ENCODE measurements around the gene IFTAP.

Gene IFTAP

DNA sequence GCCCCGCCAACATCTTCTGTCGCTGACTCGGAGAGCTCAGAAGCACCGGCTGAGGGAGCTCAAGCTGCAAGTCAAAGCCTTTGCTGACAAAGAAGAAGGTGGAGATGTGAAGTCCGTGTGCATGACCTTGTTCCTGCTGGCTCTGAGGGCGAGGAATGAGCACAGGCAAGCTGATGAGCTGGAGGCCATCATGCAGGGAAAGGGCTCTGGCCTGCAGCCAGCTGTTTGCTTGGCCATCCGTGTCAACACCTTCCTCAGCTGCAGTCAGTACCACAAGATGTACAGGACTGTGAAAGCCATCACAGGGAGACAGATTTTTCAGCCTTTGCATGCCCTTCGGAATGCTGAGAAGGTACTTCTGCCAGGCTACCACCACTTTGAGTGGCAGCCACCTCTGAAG lies 19.8 kb upstream of the IFTAP start:
- no peaks in the 10 kb centered on the region for H3K27me3 Mint-ChIP-seq (ENCODE audit: low read depth)
- no peak overlapping the region for H3K4me3 Mint-ChIP-seq
- peaks cover 26% of the 10 kb centered on the region for H3K4me1 Mint-ChIP-seq
- no peaks in the 10 kb centered on the region for H3K9me3 Mint-ChIP-seq
- H3K27ac Mint-ChIP-seq = no peak overlapping the region
- H3K36me3 Mint-ChIP-seq (ENCODE audit: low read depth) = no peaks in the 10 kb centered on the region
- TF ChIP-seq, protein P1, sequence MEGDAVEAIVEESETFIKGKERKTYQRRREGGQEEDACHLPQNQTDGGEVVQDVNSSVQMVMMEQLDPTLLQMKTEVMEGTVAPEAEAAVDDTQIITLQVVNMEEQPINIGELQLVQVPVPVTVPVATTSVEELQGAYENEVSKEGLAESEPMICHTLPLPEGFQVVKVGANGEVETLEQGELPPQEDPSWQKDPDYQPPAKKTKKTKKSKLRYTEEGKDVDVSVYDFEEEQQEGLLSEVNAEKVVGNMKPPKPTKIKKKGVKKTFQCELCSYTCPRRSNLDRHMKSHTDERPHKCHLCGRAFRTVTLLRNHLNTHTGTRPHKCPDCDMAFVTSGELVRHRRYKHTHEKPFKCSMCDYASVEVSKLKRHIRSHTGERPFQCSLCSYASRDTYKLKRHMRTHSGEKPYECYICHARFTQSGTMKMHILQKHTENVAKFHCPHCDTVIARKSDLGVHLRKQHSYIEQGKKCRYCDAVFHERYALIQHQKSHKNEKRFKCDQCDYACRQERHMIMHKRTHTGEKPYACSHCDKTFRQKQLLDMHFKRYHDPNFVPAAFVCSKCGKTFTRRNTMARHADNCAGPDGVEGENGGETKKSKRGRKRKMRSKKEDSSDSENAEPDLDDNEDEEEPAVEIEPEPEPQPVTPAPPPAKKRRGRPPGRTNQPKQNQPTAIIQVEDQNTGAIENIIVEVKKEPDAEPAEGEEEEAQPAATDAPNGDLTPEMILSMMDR (IDR thresholded peaks at IDR 0.05; ENCODE audit: unreplicated experiment in 3 of 3) = no peak

DNA sequence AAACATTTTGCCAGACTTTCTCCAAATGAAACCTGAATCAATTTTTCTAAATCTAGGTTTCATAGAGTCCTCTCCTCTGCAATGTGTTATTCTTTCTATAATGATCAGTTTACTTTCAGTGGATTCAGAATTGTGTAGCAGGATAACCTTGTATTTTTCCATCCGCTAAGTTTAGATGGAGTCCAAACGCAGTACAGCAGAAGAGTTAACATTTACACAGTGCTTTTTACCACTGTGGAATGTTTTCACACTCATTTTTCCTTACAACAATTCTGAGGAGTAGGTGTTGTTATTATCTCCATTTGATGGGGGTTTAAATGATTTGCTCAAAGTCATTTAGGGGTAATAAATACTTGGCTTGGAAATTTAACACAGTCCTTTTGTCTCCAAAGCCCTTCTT lies 16.9 kb upstream of the IFTAP start:
- H3K27me3 Mint-ChIP-seq (ENCODE audit: low read depth) = peaks cover 4% of the 10 kb centered on the region
- TF ChIP-seq, protein P1 (IDR thresholded peaks at IDR 0.05; ENCODE audit: unreplicated experiment in 3 of 3) = no peak
- no peak overlapping the region for H3K4me3 Mint-ChIP-seq
- H3K9me3 Mint-ChIP-seq = peaks cover 7% of the 10 kb centered on the region
- H3K4me1 Mint-ChIP-seq = peaks cover 26% of the 10 kb centered on the region
- peak overlapping the region; percentile 7 to 36 (median 30) for H3K27ac Mint-ChIP-seq
- H3K36me3 Mint-ChIP-seq (ENCODE audit: low read depth) = no peaks in the 10 kb centered on the region

- Mint-ChIP-seq H3K27ac (peak overlapping the region; percentile 7 to 36 (median 30)), H3K27me3 (ENCODE audit: low read depth) (peaks cover 4% of the 10 kb centered on the region), H3K36me3 (ENCODE audit: low read depth) (no peaks in the 10 kb centered on the region), H3K4me1 (peaks cover 26% of the 10 kb centered on the region), H3K4me3 (no peak overlapping the region), H3K9me3 (peaks cover 7% of the 10 kb centered on the region)
- TF ChIP-seq, protein P1 (IDR thresholded peaks at IDR 0.05; ENCODE audit: unreplicated experiment in 3 of 3) = no peak
Measured at GRCh38 chr11:36577859-36578258, 16.4 kb upstream of the IFTAP start.

DNA sequence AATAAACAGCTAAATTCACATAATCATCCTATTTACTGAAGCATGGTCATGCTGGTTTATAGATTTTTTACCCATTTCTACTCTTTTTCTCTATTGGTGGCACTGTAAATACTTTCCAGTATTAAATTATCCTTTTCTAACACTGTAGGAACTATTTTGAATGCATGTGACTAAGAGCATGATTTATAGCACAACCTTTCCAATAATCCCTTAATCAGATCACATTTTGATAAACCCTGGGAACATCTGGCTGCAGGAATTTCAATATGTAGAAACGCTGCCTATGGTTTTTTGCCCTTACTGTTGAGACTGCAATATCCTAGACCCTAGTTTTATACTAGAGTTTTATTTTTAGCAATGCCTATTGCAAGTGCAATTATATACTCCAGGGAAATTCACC lies 15.8 kb upstream of the IFTAP start:
- Mint-ChIP-seq H3K4me1 (peaks cover 26% of the 10 kb centered on the region), H3K27ac (peak overlapping the region in 2 of 3 experiments; percentile 7 to 13), H3K36me3 (ENCODE audit: low read depth) (no peaks in the 10 kb centered on the region), H3K27me3 (ENCODE audit: low read depth) (peaks cover 10% of the 10 kb centered on the region), H3K4me3 (no peak overlapping the region), H3K9me3 (peaks cover 7% of the 10 kb centered on the region)
- TF ChIP-seq, protein P1 (IDR thresholded peaks at IDR 0.05; ENCODE audit: unreplicated experiment in 3 of 3) = no peak

DNA sequence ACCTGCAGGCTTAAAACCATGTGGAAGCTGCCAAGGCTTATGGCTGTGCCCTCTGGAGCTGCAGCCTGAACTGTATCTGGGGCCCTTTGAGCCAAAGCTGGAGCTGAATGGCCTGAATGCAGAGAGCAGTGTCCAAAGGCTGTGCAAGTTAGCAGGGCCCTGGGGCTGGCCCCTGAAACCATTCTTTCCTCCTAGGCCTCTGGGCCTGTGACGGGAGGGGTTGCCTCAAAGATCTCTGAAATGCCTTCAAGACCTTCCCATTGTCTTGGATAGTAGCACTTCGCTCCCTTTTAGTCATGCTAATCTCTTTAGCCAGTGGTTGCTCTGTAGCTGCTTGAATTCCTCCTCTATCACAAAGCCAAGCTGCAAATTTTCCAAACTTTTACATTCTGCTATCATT lies 12.8 kb upstream of the IFTAP start:
- Mint-ChIP-seq H3K4me1 (peaks cover 23% of the 10 kb centered on the region), H3K27ac (no peak overlapping the region), H3K27me3 (ENCODE audit: low read depth) (peaks cover 27% of the 10 kb centered on the region), H3K4me3 (no peak overlapping the region), H3K9me3 (peaks cover 7% of the 10 kb centered on the region), H3K36me3 (ENCODE audit: low read depth) (no peaks in the 10 kb centered on the region)
- TF ChIP-seq, protein P1 (IDR thresholded peaks at IDR 0.05; ENCODE audit: unreplicated experiment in 3 of 3) = no peak

DNA sequence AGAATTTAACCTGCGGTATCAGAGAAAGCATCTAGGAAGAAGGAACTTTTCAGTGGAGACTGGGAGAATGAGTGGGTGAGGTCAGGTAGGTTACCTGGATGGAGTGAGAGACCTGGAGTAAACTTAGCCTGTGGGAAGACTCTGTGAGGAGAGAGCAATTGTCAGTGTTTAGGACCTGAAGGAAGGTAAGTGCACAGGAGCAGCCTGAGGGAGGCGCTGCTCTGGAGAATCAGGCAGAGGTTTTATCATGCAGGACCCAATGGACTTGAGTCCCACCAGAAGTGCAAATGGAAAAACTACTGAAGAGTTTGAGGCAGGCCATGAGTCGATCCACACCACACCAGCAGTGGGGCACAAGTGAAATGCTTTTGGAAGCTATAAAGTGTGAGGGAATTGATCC lies 10.6 kb upstream of the IFTAP start:
- no peak overlapping the region for H3K4me3 Mint-ChIP-seq
- H3K9me3 Mint-ChIP-seq = peaks cover 7% of the 10 kb centered on the region

More for the DNA sequence above, 10.6 kb upstream of the IFTAP start:
- Mint-ChIP-seq H3K36me3 (ENCODE audit: low read depth) (no peaks in the 10 kb centered on the region), H3K27ac (no peak overlapping the region), H3K4me1 (peaks cover 5% of the 10 kb centered on the region), H3K27me3 (ENCODE audit: low read depth) (peaks cover 48% of the 10 kb centered on the region)
- TF ChIP-seq, protein P1 (IDR thresholded peaks at IDR 0.05; ENCODE audit: unreplicated experiment in 3 of 3) = no peak

Data from nephron (organoid).